Vagina (tissue), 2 donors: ENCODE measurements around the gene ACSF3.

Experiments used
- CTCF ChIP-seq, 3 experiments: fragments of 450-650 bp in 2 of 3; fragments of 200-600 bp in 1 of 3; sonication (generic) in 1 of 3; IDR thresholded peaks; one replicate each; pipeline ENCODE4 v1.5.1; 2017 to 2019; ENCODE audit warnings: antibody characterized with exemption in 3 of 3, mild to moderate bottlenecking in 2 of 3, moderate library complexity in 2 of 3
- POLR2A ChIP-seq, 2 donors: fragments of 450-650 bp; IDR thresholded peaks; one replicate each; pipeline ENCODE4 v1.6.1; 2017; ENCODE audit warnings: antibody characterized with exemption in 2 of 2, mild to moderate bottlenecking in 2 of 2, moderate library complexity in 2 of 2

- TF ChIP-seq POLR2A (IDR thresholded peaks at IDR 0.05) (no peak), CTCF (IDR thresholded peaks at IDR 0.05) (no peak)
Measured at GRCh38 chr16:89111263-89111662, 17.6 kb downstream of the ACSF3 start.
